Stimulated activated CD8-positive, alpha-beta memory T cell treated with anti-CD3 and anti-CD28 coated beads, Interleukin-4, amount 100 ng/mL, for 24 hours (primary cell): ENCODE measurements around the gene HDAC3.

ENCODE experiments used
- DNase-seq: peaks from one replicate; pipeline ENCODE4 v3.0.0-alpha.2; 2020; ENCODE audit warnings: low read depth

The HDAC3 gene

GRCh38 chr5:141657937-141658545, 21.4 kb upstream of the HDAC3 start:
- no peak for DNase-seq

- no peak for DNase-seq
These were observed 20.8 kb upstream of the HDAC3 start for GRCh38 chr5:141657404-141657803.

- DNase-seq = no peak
These were observed 19.7 kb upstream of the HDAC3 start for GRCh38 chr5:141656396-141656795.

- no peak for DNase-seq
These were observed 18.4 kb upstream of the HDAC3 start for GRCh38 chr5:141655020-141655419.

- DNase-seq = no peak
These were observed 17.6 kb upstream of the HDAC3 start for GRCh38 chr5:141654298-141654697.

- DNase-seq = no peak
These were observed 15.1 kb upstream of the HDAC3 start for GRCh38 chr5:141651728-141652105.

GRCh38 chr5:141650851-141651727, 14.4 kb upstream of the HDAC3 start, which contains the start of gene FCHSD1:
TSS of gene FCHSD1 (minus strand) at chr5:141651418. CDS start at chr5:141651368, 50 bp downstream.
- DNase-seq = peak; percentile 74

GRCh38 chr5:141649972-141650371, 13.3 kb upstream of the HDAC3 start:
- no peak for DNase-seq

- DNase-seq = no peak
These were observed 12.5 kb upstream of the HDAC3 start for GRCh38 chr5:141649056-141649688.

GRCh38 chr5:141647851-141648250, 11.2 kb upstream of the HDAC3 start:
- DNase-seq = no peak

GRCh38 chr5:141647242-141647641, 10.6 kb upstream of the HDAC3 start:
- no peak for DNase-seq

- DNase-seq = no peak
These were observed 9.4 kb upstream of the HDAC3 start for GRCh38 chr5:141646026-141646425.

- DNase-seq = no peak
These were observed 5.1 kb upstream of the HDAC3 start for GRCh38 chr5:141641634-141642267.

GRCh38 chr5:141640698-141641097, 4.0 kb upstream of the HDAC3 start:
- no peak for DNase-seq

- DNase-seq = no peak
These were observed 3.4 kb upstream of the HDAC3 start for GRCh38 chr5:141640051-141640415.

GRCh38 chr5:141639357-141640050, 2.9 kb upstream of the HDAC3 start:
- no peak for DNase-seq

GRCh38 chr5:141638771-141639170, 2.1 kb upstream of the HDAC3 start:
- DNase-seq = no peak

- peak; percentile 43 for DNase-seq
These were observed 1.2 kb upstream of the HDAC3 start for GRCh38 chr5:141637767-141638419.

- peak; percentile 42 for DNase-seq
These were observed 596 bp upstream of the HDAC3 start for GRCh38 chr5:141637123-141637766.

GRCh38 chr5:141636106-141636412, 590 bp downstream of the HDAC3 start:
- no peak for DNase-seq

GRCh38 chr5:141635646-141636045, 1.0 kb downstream of the HDAC3 start:
- DNase-seq = no peak
